ENCODE measurements around the gene TSPAN12.

DNA sequence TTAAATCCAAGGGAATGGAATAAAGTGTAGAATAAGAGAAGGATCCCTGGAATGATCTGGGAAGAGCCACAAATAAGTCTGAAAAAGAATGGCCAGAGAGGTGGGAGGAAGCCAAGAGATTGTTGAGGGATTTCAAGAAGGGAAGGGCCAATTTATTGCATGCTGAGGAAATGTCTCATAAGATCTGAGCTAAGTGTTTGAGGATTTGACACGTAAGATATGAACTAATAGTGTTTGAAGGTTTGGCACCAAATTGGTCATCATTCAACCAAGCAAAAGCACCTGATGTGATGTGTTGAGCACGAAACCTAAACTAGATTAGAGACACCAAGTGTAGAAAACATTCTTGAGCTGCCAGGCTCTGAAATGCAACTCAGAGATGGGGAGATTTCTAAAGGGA, 97.9 kb downstream of the TSPAN12 start:
- no peak for TF ChIP-seq GATA2 (IDR thresholded peaks at IDR 0.05; ENCODE audit: low read depth, low read length)
- no peak for TF ChIP-seq GATA3 (IDR thresholded peaks at IDR 0.05; ENCODE audit: low read depth, low read length)
